ENCODE data around the gene SLC7A1. TPM values are rescaled to one million over a fixed set of nuclear protein-coding genes. Genes with fewer than 3 reads are reported as not detected.

The SLC7A1 gene
- polyA plus RNA-seq, 3 donors, result 0.89 to 2.2 (median 0.92) TPM

DNA sequence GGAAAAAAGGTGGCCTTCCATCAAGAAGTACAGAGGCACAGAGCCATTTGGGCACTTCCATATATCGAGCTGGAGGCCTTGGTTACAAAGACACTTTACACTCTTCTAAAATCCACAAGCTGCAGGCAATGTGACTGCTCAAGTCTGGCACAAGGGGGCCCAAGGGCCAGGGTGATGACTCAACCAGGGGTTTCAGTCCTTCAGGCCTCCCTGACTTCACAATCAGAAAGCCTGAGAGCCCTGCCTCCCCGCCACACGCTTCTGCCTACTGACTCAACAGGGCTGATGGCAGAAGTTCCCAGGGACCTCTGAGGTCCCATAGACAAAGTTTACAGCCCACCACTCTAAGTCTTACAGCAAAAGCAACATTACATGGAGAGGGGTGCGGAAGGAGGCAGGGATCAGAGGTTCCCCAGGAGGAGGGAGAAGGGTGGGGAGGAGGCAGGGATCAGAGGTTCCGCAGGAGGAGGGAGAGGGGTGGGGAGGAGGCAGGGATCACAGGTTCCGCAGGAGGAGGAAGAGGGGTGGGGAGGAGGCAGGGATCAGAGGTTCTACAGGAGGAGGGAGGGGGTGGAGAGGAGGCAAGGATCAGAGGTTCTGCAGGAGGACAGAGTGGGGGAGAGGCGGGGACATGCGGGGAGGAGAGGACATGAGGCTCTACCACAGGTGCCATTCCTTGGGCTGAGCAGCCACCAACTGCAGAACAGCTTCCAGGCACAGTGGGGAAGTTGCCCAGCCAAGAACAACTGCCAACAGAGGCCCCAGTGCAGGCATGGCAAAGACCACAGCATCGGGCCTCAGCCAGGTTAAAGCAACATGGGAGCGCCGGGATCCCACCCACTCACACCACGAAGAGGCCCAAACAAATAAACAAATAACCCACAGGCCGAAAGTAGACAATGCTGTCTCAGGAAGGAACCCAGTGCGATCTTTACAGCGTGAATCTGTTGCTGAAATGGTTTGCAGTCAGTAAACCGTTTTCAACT, 52.0 kb downstream of the SLC7A1 start:
- peaks cover 5 to 26% of the 10 kb centered on the region in 2 donors for H3K36me3 ChIP-seq (replicated peaks in 1 of 2; ENCODE audit: control insufficient read depth in 1 of 2, insufficient read depth in 2 of 2, low read length in 2 of 2)
- no peak overlapping the region for H3K4me3 Mint-ChIP-seq
- H2AFZ ChIP-seq (ENCODE audit: insufficient read depth, low read depth, low read length, poor library complexity, severe bottlenecking), result no peak overlapping the region
- peaks cover 0 to 1% (median 0%) of the 10 kb centered on the region in 3 donors for H3K27me3 Mint-ChIP-seq (ENCODE audit: low read depth in 3 of 3)
- H3K4me1 Mint-ChIP-seq, result no peaks in the 10 kb centered on the region
- peak overlapping the region in 3 of 7 donors; percentile 37 to 46 (median 43) for H3K27ac Mint-ChIP-seq
- H3K36me3 Mint-ChIP-seq, result peaks cover 32 to 39% of the 10 kb centered on the region in 2 donors
- intact Hi-C loops (cut with micrococcal nuclease), result no loop called here
- H3K9me3 Mint-ChIP-seq, result no peaks in the 10 kb centered on the region
- H3K9ac ChIP-seq (ENCODE audit: insufficient read depth, low read length, poor library complexity, severe bottlenecking), result no peak overlapping the region
- H3K79me2 ChIP-seq (ENCODE audit: insufficient read depth, low read length), result peaks cover 31% of the 10 kb centered on the region
- H3K9me3 ChIP-seq (replicated peaks in 1 of 2; ENCODE audit: control insufficient read depth in 1 of 2, insufficient read depth in 1 of 2, low read length in 2 of 2), result no peaks in the 10 kb centered on the region
- no peaks in the 10 kb centered on the region for H3K27me3 ChIP-seq (ENCODE audit: control insufficient read depth in 2 of 2, insufficient read depth in 2 of 2, low read length in 2 of 2)
- 90% methylated on average over 11 of the region's 16 CpGs for WGBS (ENCODE audit: insufficient coverage)
- TF ChIP-seq, protein P1, sequence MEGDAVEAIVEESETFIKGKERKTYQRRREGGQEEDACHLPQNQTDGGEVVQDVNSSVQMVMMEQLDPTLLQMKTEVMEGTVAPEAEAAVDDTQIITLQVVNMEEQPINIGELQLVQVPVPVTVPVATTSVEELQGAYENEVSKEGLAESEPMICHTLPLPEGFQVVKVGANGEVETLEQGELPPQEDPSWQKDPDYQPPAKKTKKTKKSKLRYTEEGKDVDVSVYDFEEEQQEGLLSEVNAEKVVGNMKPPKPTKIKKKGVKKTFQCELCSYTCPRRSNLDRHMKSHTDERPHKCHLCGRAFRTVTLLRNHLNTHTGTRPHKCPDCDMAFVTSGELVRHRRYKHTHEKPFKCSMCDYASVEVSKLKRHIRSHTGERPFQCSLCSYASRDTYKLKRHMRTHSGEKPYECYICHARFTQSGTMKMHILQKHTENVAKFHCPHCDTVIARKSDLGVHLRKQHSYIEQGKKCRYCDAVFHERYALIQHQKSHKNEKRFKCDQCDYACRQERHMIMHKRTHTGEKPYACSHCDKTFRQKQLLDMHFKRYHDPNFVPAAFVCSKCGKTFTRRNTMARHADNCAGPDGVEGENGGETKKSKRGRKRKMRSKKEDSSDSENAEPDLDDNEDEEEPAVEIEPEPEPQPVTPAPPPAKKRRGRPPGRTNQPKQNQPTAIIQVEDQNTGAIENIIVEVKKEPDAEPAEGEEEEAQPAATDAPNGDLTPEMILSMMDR (IDR thresholded peaks at IDR 0.05), result no peak
- no peaks in the 10 kb centered on the region for H3K4me1 ChIP-seq (ENCODE audit: control insufficient read depth in 1 of 2, insufficient read depth in 2 of 2, low read length in 2 of 2)
- H3K27ac ChIP-seq (ENCODE audit: low read depth in 1 of 2, low read length in 2 of 2), result peak overlapping the region in 1 of 2 donors; percentile 20
- H4K20me1 ChIP-seq (ENCODE audit: insufficient read depth, low read length), result no peaks in the 10 kb centered on the region
- no peak overlapping the region for H3K4me3 ChIP-seq (replicated peaks in 1 of 3; ENCODE audit: low read depth in 2 of 3, low read length in 3 of 3)
- no peak overlapping the region for H3K4me2 ChIP-seq (replicated peaks; ENCODE audit: extremely low read depth, low read length, poor library complexity, severe bottlenecking)
- DNase-seq, result peak in 2 of 3 donors; percentile 3 to 17

DNA sequence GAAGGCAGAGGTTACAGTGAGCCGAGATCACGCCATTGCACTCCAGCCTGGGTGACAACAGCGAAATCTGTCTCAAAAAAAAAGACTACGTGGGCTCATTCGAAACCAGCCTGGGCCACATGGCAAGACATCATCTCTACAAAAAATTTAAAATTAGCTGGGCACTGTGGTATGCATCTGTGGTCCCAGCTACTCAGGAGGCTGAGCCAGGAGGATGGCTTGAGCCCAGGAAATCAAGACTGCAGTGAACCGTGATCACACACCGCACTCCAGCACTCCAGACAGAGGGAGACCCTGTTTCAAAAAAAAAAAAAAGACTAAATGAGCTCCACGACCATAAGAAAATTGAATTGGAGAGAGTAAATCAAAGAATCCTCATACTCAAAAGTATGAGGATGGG, 53.1 kb downstream of the SLC7A1 start:
- H3K27ac ChIP-seq (ENCODE audit: low read depth in 1 of 2, low read length in 2 of 2), result no peak overlapping the region
- no peak for DNase-seq
- no peaks in the 10 kb centered on the region for H3K9me3 ChIP-seq (replicated peaks in 1 of 2; ENCODE audit: control insufficient read depth in 1 of 2, insufficient read depth in 1 of 2, low read length in 2 of 2)
- peaks cover 0 to 17% of the 10 kb centered on the region in 2 donors for H3K36me3 ChIP-seq (replicated peaks in 1 of 2; ENCODE audit: control insufficient read depth in 1 of 2, insufficient read depth in 2 of 2, low read length in 2 of 2)
- H2AFZ ChIP-seq (ENCODE audit: insufficient read depth, low read depth, low read length, poor library complexity, severe bottlenecking), result no peak overlapping the region
- no peaks in the 10 kb centered on the region for H3K4me1 ChIP-seq (ENCODE audit: control insufficient read depth in 1 of 2, insufficient read depth in 2 of 2, low read length in 2 of 2)
- H3K27me3 ChIP-seq (ENCODE audit: control insufficient read depth in 2 of 2, insufficient read depth in 2 of 2, low read length in 2 of 2), result no peaks in the 10 kb centered on the region
- TF ChIP-seq, protein P1 (IDR thresholded peaks at IDR 0.05), result no peak
- 98% methylated on average over 7 of the region's 8 CpGs for WGBS (ENCODE audit: insufficient coverage)
- no peak overlapping the region for H3K9ac ChIP-seq (ENCODE audit: insufficient read depth, low read length, poor library complexity, severe bottlenecking)
- no peak overlapping the region for H3K4me2 ChIP-seq (replicated peaks; ENCODE audit: extremely low read depth, low read length, poor library complexity, severe bottlenecking)
- peaks cover 31% of the 10 kb centered on the region for H3K79me2 ChIP-seq (ENCODE audit: insufficient read depth, low read length)
- Mint-ChIP-seq H3K9me3 (no peaks in the 10 kb centered on the region), H3K27me3 (ENCODE audit: low read depth in 3 of 3) (peaks cover 0 to 1% (median 0%) of the 10 kb centered on the region in 3 donors), H3K4me1 (no peaks in the 10 kb centered on the region), H3K36me3 (peaks cover 30 to 39% of the 10 kb centered on the region in 2 donors), H3K4me3 (no peak overlapping the region), H3K27ac (peak overlapping the region in 2 of 7 donors; percentile 18 to 23)
- intact Hi-C loops (cut with micrococcal nuclease), result no loop called here
- no peak overlapping the region for H3K4me3 ChIP-seq (replicated peaks in 1 of 3; ENCODE audit: low read depth in 2 of 3, low read length in 3 of 3)
- H4K20me1 ChIP-seq (ENCODE audit: insufficient read depth, low read length), result no peaks in the 10 kb centered on the region

Measured in CD14-positive monocyte (primary cell).